OCI-LY3 (cell line): ENCODE measurements around the gene SUCLG2.

ENCODE experiments used
- H2AFZ ChIP-seq: fragments of 200-600, 300-600 bp; shearing (Covaris generic); 2 replicates; pipeline ENCODE4 v1.6.0; 2014; ENCODE audit warnings: antibody characterized with exemption, low read depth, low read length
- H3K27ac ChIP-seq: fragments of 200-600, 300-600 bp; sonication (generic); 2 replicates; pipeline ENCODE4 v1.5.1; 2014; ENCODE audit warnings: mild to moderate bottlenecking, low read length, moderate library complexity, mixed read lengths
- H3K27me3 ChIP-seq: fragments of 200-600, 300-600 bp; sonication (generic); 2 replicates; pipeline ENCODE4 v1.6.1; 2014; ENCODE audit warnings: low read depth, low read length, mixed read lengths
- H3K36me3 ChIP-seq: fragments of 200-600, 300-600 bp; sonication (generic); replicated peaks from 2 replicates; pipeline ENCODE3; 2014; ENCODE audit warnings: low read depth, low read length, mixed read lengths
- H3K4me1 ChIP-seq: fragments of 300-600, 200-600 bp; sonication (generic); 2 replicates; pipeline ENCODE4 v1.6.1; 2014; ENCODE audit warnings: low read length, mixed read lengths
- H3K4me2 ChIP-seq: fragments of 200-600, 300-600 bp; sonication (generic); 2 replicates; pipeline ENCODE4 v1.6.1; 2014; ENCODE audit warnings: low read length, mixed read lengths
- H3K4me3 ChIP-seq: fragments of 300-600, 200-600 bp; sonication (generic); 2 replicates; pipeline ENCODE4 v1.5.1; 2014; ENCODE audit warnings: antibody characterized with exemption, mild to moderate bottlenecking, low read length, moderate library complexity
- H3K79me2 ChIP-seq: fragments of 300-600, 200-600 bp; shearing (Covaris generic); 2 replicates; pipeline ENCODE4 v1.6.1; 2014; ENCODE audit warnings: mild to moderate bottlenecking, low read length, mixed read lengths
- H3K9ac ChIP-seq: fragments of 300-600, 200-600 bp; shearing (Covaris generic); 2 replicates; pipeline ENCODE4 v1.6.0; 2014; ENCODE audit warnings: mild to moderate bottlenecking, low read length, moderate library complexity
- H3K9me3 ChIP-seq: fragments of 200-600, 300-600 bp; shearing (Covaris generic); 2 replicates; pipeline ENCODE4 v1.6.1; 2014; ENCODE audit warnings: low read length, mixed read lengths; ENCODE audit not compliant: insufficient read depth
- H4K20me1 ChIP-seq: fragments of 200-600, 300-600 bp; sonication (generic); 2 replicates; pipeline ENCODE4 v1.6.1; 2016; ENCODE audit warnings: low read length, mixed read lengths; ENCODE audit not compliant: insufficient read depth
- CTCF ChIP-seq: fragments of 200-600, 300-600 bp; sonication (generic); IDR thresholded peaks from 2 replicates; pipeline ENCODE4 v1.5.1; 2014; ENCODE audit warnings: antibody characterized with exemption, low read length, low read depth
- EZH2phosphoT487 ChIP-seq: fragments of 200-600 bp; shearing (Covaris generic); IDR thresholded peaks from 2 replicates; pipeline ENCODE4 v1.6.1; 2018; ENCODE audit warnings: antibody characterized with exemption, mixed run types, low read depth

Gene SUCLG2

GRCh38 chr3:67678665-67679064, 24.3 kb upstream of the SUCLG2 start:
- Histone ChIP-seq H3K79me2 (no peaks in the 10 kb centered on the region), H3K4me1 (no peaks in the 10 kb centered on the region), H3K9ac (no peak overlapping the region), H3K4me3 (no peak overlapping the region), H3K27me3 (no peaks in the 10 kb centered on the region), H2AFZ (no peak overlapping the region), H4K20me1 (no peaks in the 10 kb centered on the region), H3K4me2 (no peak overlapping the region), H3K36me3 (peaks cover 5% of the 10 kb centered on the region), H3K9me3 (no peaks in the 10 kb centered on the region), H3K27ac (no peak overlapping the region)
- TF ChIP-seq EZH2phosphoT487 (no peak), CTCF (no peak)

- H2AFZ ChIP-seq = no peak overlapping the region
- H3K27me3 ChIP-seq = no peaks in the 10 kb centered on the region
- H3K9ac ChIP-seq = no peak overlapping the region
- TF ChIP-seq EZH2phosphoT487 = no peak
- TF ChIP-seq CTCF = no peak
- H3K4me3 ChIP-seq = no peak overlapping the region
- H4K20me1 ChIP-seq = no peaks in the 10 kb centered on the region
- no peak overlapping the region for H3K4me2 ChIP-seq
- no peaks in the 10 kb centered on the region for H3K9me3 ChIP-seq
- no peaks in the 10 kb centered on the region for H3K4me1 ChIP-seq
- H3K79me2 ChIP-seq = no peaks in the 10 kb centered on the region
- peaks cover 5% of the 10 kb centered on the region for H3K36me3 ChIP-seq
- no peak overlapping the region for H3K27ac ChIP-seq
These were observed 19.6 kb upstream of the SUCLG2 start for GRCh38 chr3:67674055-67674454.

- Histone ChIP-seq H2AFZ (no peak overlapping the region), H3K27ac (no peak overlapping the region), H3K4me3 (no peak overlapping the region), H3K9ac (no peak overlapping the region), H4K20me1 (no peaks in the 10 kb centered on the region), H3K36me3 (no peaks in the 10 kb centered on the region), H3K27me3 (no peaks in the 10 kb centered on the region), H3K4me2 (no peak overlapping the region), H3K9me3 (peaks cover 5% of the 10 kb centered on the region; the same call in 1 of the 2 replicates), H3K79me2 (no peaks in the 10 kb centered on the region), H3K4me1 (peaks cover 8% of the 10 kb centered on the region)
- TF ChIP-seq EZH2phosphoT487 = no peak
- TF ChIP-seq CTCF = peak; percentile 14; the same call in 1 of the 2 replicates
These were observed 8.3 kb upstream of the SUCLG2 start for GRCh38 chr3:67662733-67663132.

GRCh38 chr3:67661089-67661488, 6.7 kb upstream of the SUCLG2 start:
- Histone ChIP-seq H3K27ac (no peak overlapping the region), H3K4me2 (no peak overlapping the region), H3K4me3 (no peak overlapping the region), H3K36me3 (no peaks in the 10 kb centered on the region), H2AFZ (no peak overlapping the region), H3K9ac (no peak overlapping the region), H3K27me3 (no peaks in the 10 kb centered on the region), H3K9me3 (no peaks in the 10 kb centered on the region), H4K20me1 (no peaks in the 10 kb centered on the region), H3K4me1 (peaks cover 8% of the 10 kb centered on the region), H3K79me2 (no peaks in the 10 kb centered on the region)
- TF ChIP-seq CTCF (no peak), EZH2phosphoT487 (no peak)
